ENCODE measurements around the gene GRIK4.

Gene GRIK4

DNA sequence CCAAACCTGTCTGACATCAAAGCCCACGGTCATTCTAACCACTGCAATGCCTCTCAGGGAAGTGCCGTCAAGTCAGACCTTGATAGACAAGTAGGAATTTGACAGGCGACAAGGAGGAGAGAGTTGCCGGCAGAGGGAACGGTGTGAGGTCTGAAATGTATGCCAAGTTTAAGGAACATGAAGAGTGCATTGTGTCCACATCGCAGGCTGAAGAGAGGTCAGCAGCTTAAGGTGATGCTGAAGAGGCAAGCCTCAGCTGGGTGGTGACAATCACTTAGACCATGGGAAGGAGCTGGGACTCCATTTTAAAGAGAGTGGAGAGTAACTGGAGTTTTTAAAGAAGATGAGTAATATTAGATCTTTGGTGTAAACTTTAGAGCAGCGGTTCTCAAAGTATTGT, 407.5 kb downstream of the GRIK4 start:
- in situ Hi-C loops (cut with HindIII; ENCODE audit: low sequenced_read_pairs) = no loop called here

DNA sequence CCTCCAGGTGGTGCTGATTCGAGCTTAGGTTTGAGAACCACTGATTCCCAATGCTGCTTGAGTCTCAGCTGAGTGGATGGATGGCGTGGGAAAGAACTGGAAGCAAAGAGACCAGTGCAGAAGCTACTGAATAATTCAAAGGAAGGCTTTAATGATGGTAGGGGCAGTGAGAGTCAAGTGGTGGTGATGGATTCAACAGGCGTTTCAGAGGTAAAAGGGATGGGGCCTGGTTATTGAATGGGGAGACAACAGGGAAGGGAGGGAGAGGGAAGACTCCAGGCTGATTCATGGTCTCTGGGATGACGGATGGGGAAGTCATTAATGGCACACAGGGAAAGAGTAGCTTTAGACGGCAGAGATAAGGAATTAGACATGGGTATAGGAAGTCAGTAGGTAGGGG, 408.0 kb downstream of the GRIK4 start:
- no peak for DNase-seq (ENCODE audit: low read depth)
- no peak overlapping the region for H3K4me3 ChIP-seq (ENCODE audit: low read depth, low read length)
- TF ChIP-seq CTCF (IDR thresholded peaks at IDR 0.05; ENCODE audit: low read depth, low read length, missing control alignments) = no peak
- in situ Hi-C loops (cut with HindIII; ENCODE audit: low sequenced_read_pairs) = no loop called here

More for the DNA sequence above, 407.5 kb downstream of the GRIK4 start:
- no peak for DNase-seq (ENCODE audit: low read depth)
- TF ChIP-seq CTCF (IDR thresholded peaks at IDR 0.05; ENCODE audit: low read depth, low read length, missing control alignments) = no peak
- no peak overlapping the region for H3K4me3 ChIP-seq (ENCODE audit: low read depth, low read length)

DNA sequence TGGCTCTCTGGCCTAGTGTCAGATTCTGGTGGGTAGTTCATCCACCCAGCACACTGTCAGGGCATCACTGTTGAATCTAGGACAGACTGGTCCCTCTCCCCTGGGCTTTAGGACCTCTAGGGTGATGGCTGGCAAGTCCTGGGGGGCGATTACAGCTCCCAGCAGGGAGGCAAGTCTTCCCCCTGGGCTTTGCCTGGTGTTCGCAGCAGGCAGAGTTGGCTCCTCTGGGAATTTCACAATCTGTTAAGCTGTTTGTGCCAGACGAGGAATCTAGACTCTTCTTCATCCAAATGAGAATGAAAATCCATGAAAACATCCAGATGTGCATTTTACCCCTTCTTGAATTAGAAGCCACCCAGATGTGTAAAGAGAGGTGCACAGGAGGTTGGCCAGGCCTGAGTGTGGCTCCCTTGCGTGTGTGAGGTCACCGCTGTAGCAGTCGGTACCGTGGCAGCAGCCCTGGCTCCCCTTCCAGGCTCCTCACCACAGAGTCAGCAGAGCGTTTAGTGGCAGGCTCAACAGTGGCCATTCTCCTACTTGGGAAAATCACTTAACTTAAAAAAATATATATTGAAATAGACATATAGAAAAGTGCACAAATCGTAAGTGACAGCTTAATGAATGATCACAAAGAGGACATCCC, 412.4 kb downstream of the GRIK4 start:
- in situ Hi-C loops (cut with HindIII; ENCODE audit: low sequenced_read_pairs) = no loop called here
- DNase-seq (ENCODE audit: low read depth) = no peak
- no peak for TF ChIP-seq CTCF (IDR thresholded peaks at IDR 0.05; ENCODE audit: low read depth, low read length, missing control alignments)
- H3K4me3 ChIP-seq (ENCODE audit: low read depth, low read length) = no peak overlapping the region

DNA sequence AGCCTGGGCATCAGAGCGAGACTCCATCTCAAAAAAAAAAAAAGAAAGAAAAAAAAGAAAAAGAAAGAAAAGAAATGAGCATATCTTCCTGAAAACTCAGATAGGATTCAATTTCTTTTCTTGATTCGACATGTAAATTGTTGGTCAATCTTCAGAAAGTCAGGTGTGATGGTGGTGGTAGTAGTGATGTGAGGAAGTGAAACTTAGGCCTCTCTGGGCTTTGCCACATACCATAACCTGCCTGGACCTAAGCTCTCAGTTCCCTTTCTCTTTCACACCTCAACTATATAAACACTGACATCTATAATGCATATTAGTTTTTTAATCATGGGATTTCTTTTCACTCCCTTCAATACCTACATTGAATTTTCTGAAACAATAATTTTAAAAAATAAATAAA, 414.4 kb downstream of the GRIK4 start:
- no peak for DNase-seq (ENCODE audit: low read depth)
- in situ Hi-C loops (cut with HindIII; ENCODE audit: low sequenced_read_pairs) = no loop called here
- no peak for TF ChIP-seq CTCF (IDR thresholded peaks at IDR 0.05; ENCODE audit: low read depth, low read length, missing control alignments)
- no peak overlapping the region for H3K4me3 ChIP-seq (ENCODE audit: low read depth, low read length)

DNA sequence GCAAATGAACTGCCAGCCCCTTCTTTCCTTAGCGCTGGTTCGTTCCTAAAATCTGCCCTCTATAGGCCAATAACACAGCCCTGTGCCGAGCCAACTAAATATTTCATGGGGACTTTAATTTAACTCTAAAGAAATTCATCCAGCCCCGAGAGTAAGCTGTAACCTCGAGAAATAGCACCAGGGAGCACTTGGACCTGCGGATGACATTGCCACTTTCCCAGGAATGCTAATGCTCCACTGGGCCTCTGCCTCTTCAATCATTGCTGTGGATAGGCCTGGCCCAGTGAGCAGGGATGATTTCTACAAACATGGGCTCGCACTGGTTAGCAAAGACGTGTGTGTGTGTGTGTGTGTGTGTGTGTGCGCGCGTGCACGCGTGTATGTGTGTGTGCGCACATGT, 417.1 kb downstream of the GRIK4 start:
- DNase-seq (ENCODE audit: low read depth) = no peak
- no peak overlapping the region for H3K4me3 ChIP-seq (ENCODE audit: low read depth, low read length)
- in situ Hi-C loops (cut with HindIII; ENCODE audit: low sequenced_read_pairs) = no loop called here
- no peak for TF ChIP-seq CTCF (IDR thresholded peaks at IDR 0.05; ENCODE audit: low read depth, low read length, missing control alignments)

DNA sequence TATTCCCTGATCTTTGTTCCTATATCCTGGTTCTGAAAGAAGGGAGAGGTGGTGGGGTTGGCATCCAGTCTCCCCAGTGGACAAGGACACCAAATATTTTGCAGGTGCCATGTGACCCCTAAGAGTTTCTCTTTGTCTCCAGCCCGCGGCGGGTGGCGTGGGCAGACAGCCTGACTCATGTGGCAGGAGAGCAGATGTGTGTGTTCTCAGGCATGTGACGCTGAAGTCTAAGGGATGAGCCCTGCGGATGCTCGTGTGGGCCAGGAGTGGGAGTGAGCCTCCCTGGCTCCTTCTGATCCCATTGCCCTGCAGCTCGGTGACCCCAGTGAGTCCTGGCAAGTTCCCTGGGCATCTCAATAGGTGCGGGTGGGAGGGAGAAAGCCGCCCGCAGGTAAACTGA, 417.5 kb downstream of the GRIK4 start:
- TF ChIP-seq CTCF (IDR thresholded peaks at IDR 0.05; ENCODE audit: low read depth, low read length, missing control alignments) = no peak
- no peak overlapping the region for H3K4me3 ChIP-seq (ENCODE audit: low read depth, low read length)
- in situ Hi-C loops (cut with HindIII; ENCODE audit: low sequenced_read_pairs) = no loop called here
- DNase-seq (ENCODE audit: low read depth) = no peak

Data from astrocyte of the cerebellum (primary cell).